Activated T-helper 1 cell treated with Interleukin-2 at 50 U/mL for 16 hours (primary cell): ENCODE measurements around the gene SHLD2.
"Not testable (repeated sequence)": the region's sequence is repeated elsewhere in the genome, so short reads cannot be mapped to it uniquely, and the experiment has no call there.

Source experiments
- DNase-seq: peaks from one replicate; pipeline ENCODE4 v3.0.0-alpha.2; 2020; ENCODE audit warnings: low read depth

SHLD2 gene

GRCh38 chr10:87142230-87143108, 47.5 kb downstream of the SHLD2 start:
- not testable (repeated sequence) for DNase-seq

- not testable (repeated sequence) for DNase-seq
These were observed 48.1 kb downstream of the SHLD2 start for GRCh38 chr10:87143109-87143418.

GRCh38 chr10:87145598-87145997, 50.6 kb downstream of the SHLD2 start:
- not testable (repeated sequence) for DNase-seq

DNA sequence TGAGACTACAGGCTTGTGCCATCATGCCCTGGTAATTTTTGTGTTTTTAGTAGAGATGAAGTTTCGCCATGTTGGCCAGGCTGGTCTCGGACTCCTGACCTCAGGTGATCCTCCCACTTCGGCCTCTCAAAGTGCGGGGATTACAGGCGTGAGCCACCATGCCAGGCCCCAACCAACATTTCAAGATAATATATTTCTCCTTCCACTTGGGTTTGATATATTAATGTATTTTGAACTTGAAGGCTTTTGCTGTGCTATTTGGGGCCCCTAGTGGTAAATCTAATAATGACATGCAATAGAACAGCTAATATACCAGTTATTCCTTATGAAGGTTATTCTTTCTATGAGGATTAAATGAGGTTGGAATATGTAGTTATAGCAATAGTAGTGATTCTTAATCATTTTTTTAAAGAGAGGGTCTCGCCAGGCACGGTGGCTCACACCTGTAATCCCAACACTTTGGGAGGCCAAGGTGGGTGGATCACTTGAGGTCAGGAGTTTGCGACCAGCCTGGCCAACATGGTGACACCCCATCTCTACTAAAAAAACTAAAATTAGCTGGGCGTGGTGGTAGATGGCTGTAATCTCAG, 54.1 kb downstream of the SHLD2 start:
- not testable (repeated sequence) for DNase-seq

- DNase-seq: not testable (repeated sequence)
These were observed 56.5 kb downstream of the SHLD2 start for GRCh38 chr10:87151516-87151915.

GRCh38 chr10:87156841-87157240, 61.8 kb downstream of the SHLD2 start:
- DNase-seq: not testable (repeated sequence)

DNA sequence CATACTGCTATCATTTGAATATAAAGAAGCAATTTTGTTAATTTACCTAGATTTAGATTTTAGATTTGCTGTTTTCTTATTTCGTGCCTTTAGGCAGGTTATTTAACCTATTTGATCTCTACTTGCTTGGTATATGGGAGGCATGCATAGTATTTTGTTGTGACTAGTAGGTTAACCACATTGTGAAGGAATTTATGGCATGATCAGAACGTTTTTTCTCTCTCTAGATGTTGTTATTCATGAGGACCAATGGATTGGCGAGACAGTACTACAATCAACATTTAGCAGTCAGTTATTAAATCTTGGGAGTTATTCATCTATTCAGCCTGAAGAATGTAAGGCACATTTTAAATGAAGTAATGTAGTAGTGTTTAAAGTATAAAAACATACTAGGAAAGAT, 62.8 kb downstream of the SHLD2 start:
- not testable (repeated sequence) for DNase-seq

GRCh38 chr10:87162703-87163293, 67.8 kb downstream of the SHLD2 start:
- DNase-seq: not testable (repeated sequence)

GRCh38 chr10:87163414-87163813, 68.4 kb downstream of the SHLD2 start:
- not testable (repeated sequence) for DNase-seq

- not testable (repeated sequence) for DNase-seq
These were observed 74.9 kb downstream of the SHLD2 start for GRCh38 chr10:87169857-87170256.

DNA sequence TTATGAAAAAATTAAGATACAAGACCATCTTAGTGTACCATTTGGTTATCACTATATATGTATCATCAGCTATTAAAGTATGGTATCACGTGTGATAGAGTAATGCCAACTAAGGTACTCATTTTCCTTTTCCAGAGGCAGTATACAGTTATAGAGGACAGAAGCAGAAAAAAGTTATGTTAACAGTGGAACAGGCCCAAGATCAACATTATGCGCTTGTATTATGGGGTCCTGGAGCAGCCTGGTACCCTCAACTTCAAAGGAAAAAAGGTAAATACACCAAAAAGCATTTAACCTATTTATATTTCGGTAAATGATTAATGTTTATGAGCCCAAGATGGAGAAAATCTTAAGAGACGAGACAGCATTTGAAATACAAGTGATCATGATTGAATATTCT, 75.7 kb downstream of the SHLD2 start:
- DNase-seq: not testable (repeated sequence)

DNA sequence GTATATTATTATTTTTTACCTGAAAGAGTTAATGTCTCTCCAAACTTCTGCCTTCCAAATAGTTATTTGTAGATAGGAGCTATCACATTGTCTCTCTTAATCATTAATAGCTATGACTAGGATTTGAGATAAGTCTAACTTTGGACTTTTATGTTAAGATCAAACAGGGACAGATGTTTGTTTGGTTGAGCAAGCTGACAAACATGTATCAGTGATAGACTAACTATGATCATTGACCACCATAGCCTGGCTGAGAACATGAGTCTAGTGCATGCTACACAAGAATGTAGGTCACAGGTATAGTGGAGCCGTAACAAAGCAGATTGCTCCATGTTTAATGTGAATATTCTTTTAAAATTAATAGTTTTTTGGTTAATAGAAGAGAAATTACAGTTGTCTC, 76.7 kb downstream of the SHLD2 start:
- DNase-seq: not testable (repeated sequence)

GRCh38 chr10:87172178-87172577, 77.2 kb downstream of the SHLD2 start:
- DNase-seq: not testable (repeated sequence)

- DNase-seq: not testable (repeated sequence)
These were observed 82.6 kb downstream of the SHLD2 start for GRCh38 chr10:87177587-87177986.

DNA sequence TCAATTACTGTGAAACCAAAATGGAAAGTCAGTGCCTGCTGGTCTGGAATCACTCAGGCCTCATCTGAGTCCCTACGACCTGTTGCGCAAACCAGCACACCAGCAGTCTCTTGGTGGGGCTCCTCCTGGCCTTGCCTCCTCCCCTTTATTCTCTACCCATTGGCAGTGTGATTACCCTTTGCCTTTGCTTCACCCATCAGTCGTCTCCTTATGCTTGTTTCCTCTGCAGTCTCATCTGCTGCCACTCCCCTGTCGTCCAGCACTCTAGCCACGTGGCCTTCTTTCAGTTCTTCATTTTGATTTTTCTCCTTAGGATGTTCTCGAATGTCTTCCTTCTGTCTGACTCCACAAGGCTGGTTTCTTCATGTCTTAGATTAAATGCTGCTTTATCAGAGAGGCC, 89.4 kb downstream of the SHLD2 start:
- DNase-seq: not testable (repeated sequence)

GRCh38 chr10:87186016-87186415, 91.0 kb downstream of the SHLD2 start:
- not testable (repeated sequence) for DNase-seq

DNA sequence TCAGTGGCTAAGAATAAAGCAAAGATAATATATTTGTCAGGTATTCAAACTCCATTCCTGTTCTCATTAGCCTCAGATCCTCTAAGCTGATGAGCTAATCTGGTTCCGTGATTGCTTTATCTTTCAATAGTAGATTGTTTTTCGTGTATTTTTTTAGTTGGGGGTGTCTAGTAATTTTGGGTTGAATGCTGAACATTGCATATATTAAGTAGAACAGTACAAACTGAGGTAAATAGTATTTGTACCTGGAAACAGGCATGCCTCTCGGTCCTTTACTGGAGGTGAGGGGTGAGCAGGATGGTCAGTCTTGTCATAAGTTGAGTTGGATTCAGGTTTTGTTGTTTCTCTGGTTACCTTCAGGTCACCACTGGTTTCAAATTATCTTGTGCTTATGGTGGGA, 92.6 kb downstream of the SHLD2 start:
- not testable (repeated sequence) for DNase-seq

GRCh38 chr10:87191841-87192240, 96.8 kb downstream of the SHLD2 start:
- DNase-seq: not testable (repeated sequence)

DNA sequence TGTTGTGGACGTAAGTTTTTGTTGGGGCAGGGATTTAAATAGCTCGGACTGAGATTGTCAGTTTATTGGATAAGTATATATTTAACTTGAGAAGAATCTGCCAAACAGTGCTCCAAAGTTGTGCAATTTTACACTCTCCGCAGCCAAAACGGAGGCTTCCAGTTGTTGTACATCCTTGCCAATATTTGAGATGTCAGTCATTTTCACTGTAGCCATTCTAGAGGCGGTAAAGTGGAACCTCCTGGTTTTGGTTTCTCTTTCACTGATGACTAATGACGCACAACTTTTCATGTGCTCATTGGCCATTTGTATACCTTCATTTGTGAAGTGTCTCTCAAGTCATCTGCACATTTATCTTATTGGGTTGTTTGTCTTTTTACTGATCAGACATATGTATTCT, 105.9 kb downstream of the SHLD2 start:
- not testable (repeated sequence) for DNase-seq

- DNase-seq: not testable (repeated sequence)
These were observed 109.8 kb downstream of the SHLD2 start for GRCh38 chr10:87204801-87205200.

DNA sequence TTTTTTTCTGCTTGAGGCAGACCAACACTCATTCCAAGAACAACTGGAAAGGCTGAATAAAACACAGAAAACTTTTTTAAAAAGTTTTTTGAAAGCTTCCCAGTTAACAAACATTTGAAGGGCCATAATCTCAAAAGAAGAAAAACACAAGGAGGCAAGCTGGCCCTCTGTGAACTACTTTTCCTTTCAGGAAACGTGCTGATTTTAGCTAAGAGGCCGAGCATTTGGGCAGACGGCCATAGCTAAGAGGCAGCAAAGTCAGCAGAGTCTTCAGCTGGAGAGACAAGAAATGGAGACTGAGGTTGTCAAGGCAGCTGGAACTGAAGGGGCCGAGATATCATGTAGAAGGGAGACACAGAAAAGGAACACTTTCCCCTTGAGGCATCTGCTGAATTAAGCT, 111.9 kb downstream of the SHLD2 start:
- not testable (repeated sequence) for DNase-seq

DNA sequence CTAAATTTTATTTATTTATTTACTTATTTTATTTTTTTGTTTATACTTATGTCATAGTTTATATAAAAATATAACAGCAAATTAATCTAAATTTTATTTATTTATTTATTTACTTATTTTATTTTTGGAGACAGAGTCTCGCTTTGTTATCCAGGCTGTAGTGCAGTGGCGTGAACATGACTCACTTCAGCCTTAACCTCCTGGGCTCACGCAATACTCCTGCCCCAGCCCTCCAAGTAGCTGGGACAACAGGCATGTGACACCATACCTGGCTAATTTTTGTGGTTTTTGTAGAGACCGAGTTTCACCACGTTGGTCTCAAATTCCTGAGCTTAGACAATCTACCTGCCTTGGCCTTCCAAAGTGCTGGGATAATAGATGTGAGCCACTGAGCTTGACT, 115.3 kb downstream of the SHLD2 start:
- not testable (repeated sequence) for DNase-seq

DNA sequence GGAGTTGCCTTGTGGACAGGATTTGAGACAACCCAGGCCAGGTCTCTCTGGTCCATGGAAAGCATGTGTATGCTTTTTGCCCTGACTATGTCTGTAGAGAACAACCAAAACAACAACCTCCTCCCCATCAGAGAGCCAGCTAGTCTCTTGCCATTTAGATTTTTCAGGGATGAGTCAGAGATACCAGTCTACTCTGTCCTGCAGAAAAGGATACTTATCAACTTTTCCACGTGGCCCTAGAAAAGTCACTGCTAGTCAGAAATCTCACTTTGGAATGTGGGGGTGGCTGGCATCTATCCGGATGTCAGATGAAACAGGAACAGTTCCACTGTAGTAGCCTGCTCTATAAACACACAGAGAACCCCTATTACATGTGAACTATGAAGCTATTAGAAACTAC, 116.8 kb downstream of the SHLD2 start:
- DNase-seq: not testable (repeated sequence)
